Naive B cell (primary cell): ENCODE results near the gene PLEKHM2. TPM values are rescaled to one million over a fixed set of nuclear protein-coding genes. Genes with fewer than 3 reads are reported as not detected.
"Not testable (repeated sequence)": the region's sequence is repeated elsewhere in the genome, so short reads cannot be mapped to it uniquely, and the experiment has no call there.

Experiments
- ATAC-seq, 2 donors: fragments of 150-1000 bp; cut with Tn5 transposase; 2 replicates each; pipeline ENCODE4 v1.10.0; 2021; ENCODE audit warnings: low read depth in 2 of 2, mild to moderate bottlenecking in 2 of 2, moderate library complexity in 2 of 2
- DNase-seq: peaks from one replicate; pipeline ENCODE4 v3.0.0; 2022
- H3K27ac Mint-ChIP-seq, 6 donors: one replicate each; pipeline ENCODE4 v1.8.0; 2020 to 2022; ENCODE audit warnings: mild to moderate bottlenecking in 6 of 6, mixed read lengths in 6 of 6, moderate library complexity in 5 of 6, inconsistent platforms in 2 of 6
- H3K27me3 Mint-ChIP-seq, 3 donors: one replicate each; pipeline ENCODE4 v1.8.0; 2021 to 2022; ENCODE audit warnings: mixed read lengths in 3 of 3, mild to moderate bottlenecking in 1 of 3
- H3K36me3 Mint-ChIP-seq, 2 donors: one replicate each; pipeline ENCODE4 v1.8.0; 2020 to 2022; ENCODE audit warnings: mixed read lengths in 2 of 2, inconsistent platforms in 1 of 2, mild to moderate bottlenecking in 1 of 2
- H3K4me1 Mint-ChIP-seq, 3 donors: one replicate each; pipeline ENCODE4 v1.8.0; 2020 to 2022; ENCODE audit warnings: mixed read lengths in 3 of 3, inconsistent platforms in 1 of 3, mild to moderate bottlenecking in 1 of 3, moderate library complexity in 1 of 3
- H3K4me3 Mint-ChIP-seq, 8 donors: one replicate each; pipeline ENCODE4 v1.8.0; 2020 to 2022; ENCODE audit warnings: mild to moderate bottlenecking in 8 of 8, mixed read lengths in 8 of 8, moderate library complexity in 8 of 8, inconsistent platforms in 2 of 8
- H3K9me3 Mint-ChIP-seq, 7 donors: one replicate each; pipeline ENCODE4 v1.8.0; 2020 to 2022; ENCODE audit warnings: mixed read lengths in 7 of 7, mild to moderate bottlenecking in 5 of 7, inconsistent platforms in 2 of 7, moderate library complexity in 1 of 7
- polyA plus RNA-seq, 6 donors: library from polyadenylated mRNA; unstranded; fragments of 300-500 nt; fragmentation: Illumina TruSeq; gene quantifications; one replicate each; pipeline ENCODE4 v1.2.3, GENCODE V29; 2021; ENCODE audit warnings: low read depth in 6 of 6

PLEKHM2 gene
- polyA plus RNA-seq, result 10 to 100 TPM in 3 of 6 donors, 1 to 10 TPM in 3; 1.9 to 13.7 (median 8.9) TPM

- Mint-ChIP-seq H3K9me3 (no peaks in the 10 kb centered on the region), H3K27ac (peak within 1 kb of the TSS; percentile 95 to 98 (median 98)), H3K4me1 (peaks cover 44 to 75% (median 72%) of the 10 kb centered on the region in 3 donors), H3K27me3 (no peaks in the 10 kb centered on the region), H3K4me3 (peak within 1 kb of the TSS; percentile 80 to 96 (median 90)), H3K36me3 (no peaks in the 10 kb centered on the region)
- ATAC-seq (peak; percentile 60 to 69), DNase-seq (peak; percentile 57)
Measured at GRCh38 chr1:15684042-15684461, at the start of gene PLEKHM2. Gene PLEKHM2 (plus strand): TSS chr1:15684320. CDS start chr1:15684559, 239 bp downstream.

GRCh38 chr1:15636436-15636835, 47.7 kb upstream of the PLEKHM2 start:
- peaks cover 0 to 14% (median 5%) of the 10 kb centered on the region in 3 donors for H3K4me1 Mint-ChIP-seq
- no peak for ATAC-seq
- no peaks in the 10 kb centered on the region for H3K27me3 Mint-ChIP-seq
- peaks cover 10 to 16% of the 10 kb centered on the region in 2 donors for H3K36me3 Mint-ChIP-seq
- H3K27ac Mint-ChIP-seq, result peak overlapping the region in 1 of 6 donors; percentile 59
- DNase-seq, result no peak
- H3K4me3 Mint-ChIP-seq, result no peak overlapping the region
- H3K9me3 Mint-ChIP-seq, result no peaks in the 10 kb centered on the region

GRCh38 chr1:15637826-15638225, 46.3 kb upstream of the PLEKHM2 start:
- no peaks in the 10 kb centered on the region for H3K27me3 Mint-ChIP-seq
- peaks cover 0 to 14% (median 5%) of the 10 kb centered on the region in 3 donors for H3K4me1 Mint-ChIP-seq
- no peak overlapping the region for H3K27ac Mint-ChIP-seq
- no peak for ATAC-seq
- peaks cover 14 to 16% of the 10 kb centered on the region in 2 donors for H3K36me3 Mint-ChIP-seq
- no peak for DNase-seq
- H3K9me3 Mint-ChIP-seq, result no peaks in the 10 kb centered on the region
- H3K4me3 Mint-ChIP-seq, result no peak overlapping the region

- ATAC-seq (no peak), DNase-seq (no peak)
- peaks cover 19 to 28% of the 10 kb centered on the region in 2 donors for H3K36me3 Mint-ChIP-seq
- no peaks in the 10 kb centered on the region for H3K9me3 Mint-ChIP-seq
- H3K4me3 Mint-ChIP-seq, result no peak overlapping the region
- no peaks in the 10 kb centered on the region for H3K27me3 Mint-ChIP-seq
- H3K27ac Mint-ChIP-seq, result no peak overlapping the region
- H3K4me1 Mint-ChIP-seq, result peaks cover 0 to 14% (median 5%) of the 10 kb centered on the region in 3 donors
Measured at GRCh38 chr1:15639262-15639661, 44.9 kb upstream of the PLEKHM2 start.

- DNase-seq (no peak), ATAC-seq (no peak)
- Mint-ChIP-seq H3K27me3 (no peaks in the 10 kb centered on the region), H3K36me3 (peaks cover 19 to 25% of the 10 kb centered on the region in 2 donors), H3K4me3 (no peak overlapping the region), H3K4me1 (peaks cover 0 to 11% (median 5%) of the 10 kb centered on the region in 3 donors), H3K9me3 (no peaks in the 10 kb centered on the region), H3K27ac (no peak overlapping the region)
Measured at GRCh38 chr1:15639931-15640330, 44.2 kb upstream of the PLEKHM2 start.

- Mint-ChIP-seq H3K4me3 (no peak overlapping the region), H3K36me3 (peaks cover 19 to 31% of the 10 kb centered on the region in 2 donors), H3K9me3 (no peaks in the 10 kb centered on the region), H3K27me3 (no peaks in the 10 kb centered on the region), H3K27ac (peak overlapping the region in 4 of 6 donors; percentile 4 to 54 (median 38)), H3K4me1 (peaks cover 0 to 15% (median 3%) of the 10 kb centered on the region in 3 donors)
- no peak for ATAC-seq
- DNase-seq, result no peak
Measured at GRCh38 chr1:15640667-15641066, 43.5 kb upstream of the PLEKHM2 start.

GRCh38 chr1:15649937-15650336, 34.2 kb upstream of the PLEKHM2 start:
- Mint-ChIP-seq H3K36me3 (peaks cover 8 to 15% of the 10 kb centered on the region in 2 donors), H3K4me1 (peaks cover 0 to 10% (median 2%) of the 10 kb centered on the region in 3 donors), H3K27ac (peak overlapping the region in 2 of 6 donors; percentile 43 to 92), H3K4me3 (no peak overlapping the region), H3K27me3 (no peaks in the 10 kb centered on the region), H3K9me3 (no peaks in the 10 kb centered on the region)
- no peak for DNase-seq
- ATAC-seq, result no peak

- ATAC-seq (no peak), DNase-seq (no peak)
- no peak overlapping the region for H3K27ac Mint-ChIP-seq
- peaks cover 8 to 10% of the 10 kb centered on the region in 2 donors for H3K36me3 Mint-ChIP-seq
- peaks cover 0 to 7% (median 2%) of the 10 kb centered on the region in 3 donors for H3K4me1 Mint-ChIP-seq
- H3K27me3 Mint-ChIP-seq, result no peaks in the 10 kb centered on the region
- no peaks in the 10 kb centered on the region for H3K9me3 Mint-ChIP-seq
- H3K4me3 Mint-ChIP-seq, result no peak overlapping the region
Measured at GRCh38 chr1:15650433-15650832, 33.7 kb upstream of the PLEKHM2 start.

- ATAC-seq, H3K27me3 Mint-ChIP-seq, DNase-seq, H3K4me3 Mint-ChIP-seq, H3K9me3 Mint-ChIP-seq, H3K4me1 Mint-ChIP-seq: not testable (repeated sequence)
- H3K36me3 Mint-ChIP-seq, result peaks cover 8 to 14% of the 10 kb centered on the region in 2 donors
- peak overlapping the region in 2 of 6 donors; percentile 22 to 42 for H3K27ac Mint-ChIP-seq
Measured at GRCh38 chr1:15652130-15652529, 32.0 kb upstream of the PLEKHM2 start.

GRCh38 chr1:15654091-15654690, 29.9 kb upstream of the PLEKHM2 start:
- ATAC-seq, result no peak
- no peaks in the 10 kb centered on the region for H3K27me3 Mint-ChIP-seq
- no peak overlapping the region for H3K4me3 Mint-ChIP-seq
- H3K36me3 Mint-ChIP-seq, result peaks cover 0 to 18% of the 10 kb centered on the region in 2 donors
- no peak for DNase-seq
- H3K9me3 Mint-ChIP-seq, result no peaks in the 10 kb centered on the region
- H3K4me1 Mint-ChIP-seq, result no peaks in the 10 kb centered on the region
- peak overlapping the region in 2 of 6 donors; percentile 57 to 81 for H3K27ac Mint-ChIP-seq

GRCh38 chr1:15656464-15656863, 27.7 kb upstream of the PLEKHM2 start:
- H3K36me3 Mint-ChIP-seq, result peaks cover 12 to 14% of the 10 kb centered on the region in 2 donors
- H3K9me3 Mint-ChIP-seq, result no peaks in the 10 kb centered on the region
- H3K27ac Mint-ChIP-seq, result peak overlapping the region in 1 of 6 donors; percentile 42
- H3K4me3 Mint-ChIP-seq, result no peak overlapping the region
- DNase-seq (no peak), ATAC-seq (no peak)
- no peaks in the 10 kb centered on the region for H3K4me1 Mint-ChIP-seq
- no peaks in the 10 kb centered on the region for H3K27me3 Mint-ChIP-seq

GRCh38 chr1:15657021-15657420, 27.1 kb upstream of the PLEKHM2 start:
- no peak overlapping the region for H3K4me3 Mint-ChIP-seq
- H3K36me3 Mint-ChIP-seq, result peaks cover 16 to 17% of the 10 kb centered on the region in 2 donors
- no peak for DNase-seq
- no peak for ATAC-seq
- no peaks in the 10 kb centered on the region for H3K27me3 Mint-ChIP-seq
- peak overlapping the region in 1 of 6 donors; percentile 57 for H3K27ac Mint-ChIP-seq
- no peaks in the 10 kb centered on the region for H3K9me3 Mint-ChIP-seq
- no peaks in the 10 kb centered on the region for H3K4me1 Mint-ChIP-seq

- peaks cover 17 to 23% of the 10 kb centered on the region in 2 donors for H3K36me3 Mint-ChIP-seq
- ATAC-seq (no peak), DNase-seq (no peak)
- no peaks in the 10 kb centered on the region for H3K27me3 Mint-ChIP-seq
- no peak overlapping the region for H3K4me3 Mint-ChIP-seq
- no peaks in the 10 kb centered on the region for H3K9me3 Mint-ChIP-seq
- no peak overlapping the region for H3K27ac Mint-ChIP-seq
- no peaks in the 10 kb centered on the region for H3K4me1 Mint-ChIP-seq
Measured at GRCh38 chr1:15660151-15660550, 24.0 kb upstream of the PLEKHM2 start.

- Mint-ChIP-seq H3K27ac (peak overlapping the region in 1 of 6 donors; percentile 56), H3K27me3 (no peaks in the 10 kb centered on the region)
Measured at GRCh38 chr1:15662477-15662876, 21.6 kb upstream of the PLEKHM2 start.

More at GRCh38 chr1:15662477-15662876, 21.6 kb upstream of the PLEKHM2 start:
- Mint-ChIP-seq H3K9me3 (no peaks in the 10 kb centered on the region), H3K36me3 (peaks cover 14 to 17% of the 10 kb centered on the region in 2 donors), H3K4me3 (no peak overlapping the region), H3K4me1 (peaks cover 0 to 5% (median 0%) of the 10 kb centered on the region in 3 donors)
- DNase-seq (no peak), ATAC-seq (no peak)
